Measurements from ENCODE around the gene TPCN1. TPM values are rescaled to one million over a fixed set of nuclear protein-coding genes. Genes with fewer than 3 reads are reported as not detected.

TPCN1 gene
- total RNA-seq, 1 experiment from 2014 or later, result 91.1 TPM

GRCh38 chr12:113346353-113346752, 125.1 kb downstream of the TPCN1 start:
- no peak for DNase-seq
- BruUV-seq (replicated peaks), result no TSS peak
- CTCF ChIA-PET, result interaction anchor here (0.7 kb wide), 1 partner anchor 378 kb away, joined by 3 read pairs; no protein-coding TSS in a partner anchor
- no peaks in the 10 kb centered on the region for H3K36me3 Mint-ChIP-seq (ENCODE audit: insufficient read depth, unreplicated experiment)
- intact Hi-C loops (cut with micrococcal nuclease; ENCODE audit: unreplicated experiment), result no loop called here
- H3K27me3 Mint-ChIP-seq (ENCODE audit: unreplicated experiment), result peaks cover 30% of the 10 kb centered on the region
- no peaks in the 10 kb centered on the region for H3K9me3 Mint-ChIP-seq (ENCODE audit: low read depth, unreplicated experiment)
- H3K4me3 Mint-ChIP-seq (ENCODE audit: low read depth, unreplicated experiment), result no peak overlapping the region
- no peak overlapping the region for H3K27ac Mint-ChIP-seq (ENCODE audit: unreplicated experiment)
- no peaks in the 10 kb centered on the region for H3K4me1 Mint-ChIP-seq (ENCODE audit: low read depth, unreplicated experiment)
- TF ChIP-seq, protein P1, sequence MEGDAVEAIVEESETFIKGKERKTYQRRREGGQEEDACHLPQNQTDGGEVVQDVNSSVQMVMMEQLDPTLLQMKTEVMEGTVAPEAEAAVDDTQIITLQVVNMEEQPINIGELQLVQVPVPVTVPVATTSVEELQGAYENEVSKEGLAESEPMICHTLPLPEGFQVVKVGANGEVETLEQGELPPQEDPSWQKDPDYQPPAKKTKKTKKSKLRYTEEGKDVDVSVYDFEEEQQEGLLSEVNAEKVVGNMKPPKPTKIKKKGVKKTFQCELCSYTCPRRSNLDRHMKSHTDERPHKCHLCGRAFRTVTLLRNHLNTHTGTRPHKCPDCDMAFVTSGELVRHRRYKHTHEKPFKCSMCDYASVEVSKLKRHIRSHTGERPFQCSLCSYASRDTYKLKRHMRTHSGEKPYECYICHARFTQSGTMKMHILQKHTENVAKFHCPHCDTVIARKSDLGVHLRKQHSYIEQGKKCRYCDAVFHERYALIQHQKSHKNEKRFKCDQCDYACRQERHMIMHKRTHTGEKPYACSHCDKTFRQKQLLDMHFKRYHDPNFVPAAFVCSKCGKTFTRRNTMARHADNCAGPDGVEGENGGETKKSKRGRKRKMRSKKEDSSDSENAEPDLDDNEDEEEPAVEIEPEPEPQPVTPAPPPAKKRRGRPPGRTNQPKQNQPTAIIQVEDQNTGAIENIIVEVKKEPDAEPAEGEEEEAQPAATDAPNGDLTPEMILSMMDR (IDR thresholded peaks at IDR 0.05; ENCODE audit: unreplicated experiment), result no peak

DNA sequence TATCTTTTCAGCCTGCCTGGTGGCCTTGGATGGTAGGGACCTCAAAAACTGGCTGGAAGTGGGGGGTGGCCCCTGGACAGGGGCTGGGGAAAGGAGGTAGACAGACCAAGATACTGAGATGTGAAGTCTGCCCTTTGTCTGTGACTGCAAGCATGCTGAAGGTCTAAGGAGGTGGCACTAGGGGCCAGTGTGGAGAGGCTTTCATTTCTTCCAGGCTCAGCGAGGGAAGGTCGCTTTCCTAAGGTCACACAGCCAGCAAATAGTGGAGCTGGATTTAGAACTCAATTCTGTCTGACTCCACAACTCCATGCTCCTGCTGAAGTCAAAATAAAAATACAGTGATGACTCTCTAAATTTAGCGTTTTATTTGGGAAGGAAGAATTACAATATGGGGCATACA, 125.8 kb downstream of the TPCN1 start:
- TF ChIP-seq, protein P1 (IDR thresholded peaks at IDR 0.05; ENCODE audit: unreplicated experiment), result no peak
- no peak overlapping the region for H3K27ac Mint-ChIP-seq (ENCODE audit: unreplicated experiment)
- no peaks in the 10 kb centered on the region for H3K9me3 Mint-ChIP-seq (ENCODE audit: low read depth, unreplicated experiment)
- BruUV-seq (replicated peaks), result no TSS peak
- H3K4me3 Mint-ChIP-seq (ENCODE audit: low read depth, unreplicated experiment), result no peak overlapping the region
- no peaks in the 10 kb centered on the region for H3K4me1 Mint-ChIP-seq (ENCODE audit: low read depth, unreplicated experiment)
- DNase-seq, result no peak
- H3K36me3 Mint-ChIP-seq (ENCODE audit: insufficient read depth, unreplicated experiment), result no peaks in the 10 kb centered on the region
- peaks cover 37% of the 10 kb centered on the region for H3K27me3 Mint-ChIP-seq (ENCODE audit: unreplicated experiment)
- CTCF ChIA-PET, result no interaction called here
- intact Hi-C loops (cut with micrococcal nuclease; ENCODE audit: unreplicated experiment), result no loop called here

- Mint-ChIP-seq H3K4me3 (ENCODE audit: low read depth, unreplicated experiment) (no peak overlapping the region), H3K27me3 (ENCODE audit: unreplicated experiment) (peaks cover 45% of the 10 kb centered on the region), H3K9me3 (ENCODE audit: low read depth, unreplicated experiment) (no peaks in the 10 kb centered on the region), H3K4me1 (ENCODE audit: low read depth, unreplicated experiment) (no peaks in the 10 kb centered on the region), H3K27ac (ENCODE audit: unreplicated experiment) (no peak overlapping the region), H3K36me3 (ENCODE audit: insufficient read depth, unreplicated experiment) (no peaks in the 10 kb centered on the region)
- no TSS peak for BruUV-seq (replicated peaks)
- CTCF ChIA-PET, result interaction anchor here (0.7 kb wide), 1 partner anchor 75 kb away, joined by 3 read pairs; no protein-coding TSS in a partner anchor
- DNase-seq, result no peak
- intact Hi-C loops (cut with micrococcal nuclease; ENCODE audit: unreplicated experiment), result no loop called here
- TF ChIP-seq, protein P1 (IDR thresholded peaks at IDR 0.05; ENCODE audit: unreplicated experiment), result no peak
These were observed 126.6 kb downstream of the TPCN1 start for GRCh38 chr12:113347892-113348291.

Small RNA genes within 50 kb of the gene (microRNA-seq; reads per million reads assigned to microRNA genes)
- not detected for gene MIR6762

Other genes with a start within 250 kb of the TPCN1 start
- gene OAS2, start 242.9 kb upstream of the TPCN1 start, total RNA-seq (2022), result 58.1 and 211 TPM in 2 replicates
- 0.17 TPM in 1 of 2 replicates, not detected in the other for gene DTX1, start 164.7 kb upstream of the TPCN1 start, total RNA-seq (2022)
- gene RASAL1, start 85.7 kb upstream of the TPCN1 start, total RNA-seq (2022), result 59.7 and 85.9 TPM in 2 replicates
- gene CFAP73, start 71.7 kb upstream of the TPCN1 start, total RNA-seq (2022), result 2.3 and 3.2 TPM in 2 replicates
- 104 and 112 TPM in 2 replicates for gene DDX54, start 36.0 kb upstream of the TPCN1 start, total RNA-seq (2022)
- gene RITA1, start 35.7 kb upstream of the TPCN1 start, total RNA-seq (2022), result 27.4 and 28.4 TPM in 2 replicates
- gene SLC8B1, start 113.6 kb downstream of the TPCN1 start, total RNA-seq (2022), result 22.8 and 23.8 TPM in 2 replicates
- 31.5 and 36.4 TPM in 2 replicates for gene PLBD2, start 137.1 kb downstream of the TPCN1 start, total RNA-seq (2022)
- gene SDS, start 182.4 kb downstream of the TPCN1 start, total RNA-seq (2022), result 0.26 TPM in 1 of 2 replicates, not detected in the other
- gene SDSL, start 200.9 kb downstream of the TPCN1 start, total RNA-seq (2022), result 19.9 and 25.5 TPM in 2 replicates